A549 treated with dexamethasone at 1 μM for 4 hours (cell line): Measurements from ENCODE around the gene SIGLEC7. TPM values are rescaled to one million over a fixed set of nuclear protein-coding genes. Genes with fewer than 3 reads are reported as not detected.

Experiments used
- total RNA-seq: library from RNA; stranded (reverse); fragments of 200-300 nt; extraction: Qiagen RNA extraction; gene quantifications from 5 replicates; pipeline ENCODE4 v1.2.3, GENCODE V29; 2022

SIGLEC7 gene
- total RNA-seq, result not detected in 5 replicates

DNA sequence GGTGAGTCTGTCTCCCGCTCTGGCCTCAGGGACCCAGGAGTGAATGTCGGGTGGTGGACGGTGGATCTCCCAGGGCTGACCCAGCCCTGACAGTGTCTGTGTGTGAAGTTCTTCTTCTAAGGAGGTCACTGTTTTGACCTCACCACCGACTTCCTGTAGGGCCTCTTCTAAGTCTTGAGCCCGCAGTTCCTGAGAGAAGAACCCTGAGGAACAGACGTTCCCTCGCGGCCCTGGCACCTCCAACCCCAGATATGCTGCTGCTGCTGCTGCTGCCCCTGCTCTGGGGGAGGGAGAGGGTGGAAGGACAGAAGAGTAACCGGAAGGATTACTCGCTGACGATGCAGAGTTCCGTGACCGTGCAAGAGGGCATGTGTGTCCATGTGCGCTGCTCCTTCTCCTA, at the start of gene SIGLEC7:
TSS of gene SIGLEC7 (plus strand) at position 183 of the 400 bp plus-strand sequence. CDS start at position 252, 69 bp downstream.

DNA sequence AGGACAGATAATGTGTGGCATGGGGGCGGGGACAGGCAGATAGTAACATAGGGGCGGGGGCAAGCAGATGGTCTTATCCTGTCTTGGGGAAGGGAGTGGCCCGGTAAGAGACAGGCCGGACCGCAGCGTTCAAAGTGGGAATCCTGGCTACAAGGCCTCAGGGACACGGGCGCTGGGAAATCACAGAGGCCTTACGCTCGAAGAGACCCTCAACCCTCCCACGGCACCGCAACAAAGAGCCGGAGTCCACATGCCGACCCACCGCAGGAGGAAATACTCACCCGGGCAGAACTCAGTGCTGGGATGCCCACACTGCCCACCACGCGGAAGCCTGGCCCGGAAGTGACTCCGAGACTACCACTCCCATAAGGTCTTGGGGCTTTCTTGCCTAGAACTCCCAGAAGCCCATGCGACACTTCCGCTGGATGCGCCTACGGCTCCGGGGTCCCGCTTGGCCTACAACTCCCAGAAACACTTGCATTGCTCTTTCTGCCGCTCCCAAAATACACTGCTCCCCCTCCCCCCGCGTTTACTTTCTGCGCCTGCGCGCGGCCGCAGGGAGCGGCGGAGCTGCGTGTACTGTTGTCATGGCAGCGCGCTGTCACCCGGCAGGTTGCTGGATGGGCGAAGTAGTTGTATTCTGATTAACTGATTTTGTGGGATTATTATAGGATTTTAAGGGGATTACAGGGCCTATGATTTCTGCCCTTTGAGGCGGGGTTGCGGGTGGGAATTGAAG, 33.9 kb upstream of the SIGLEC7 start, which contains the start of gene CTU1:
TSS of gene CTU1 (minus strand) at position 344 of the 739 bp plus-strand sequence. CDS start 3,840 bp downstream, outside the sequence.

DNA sequence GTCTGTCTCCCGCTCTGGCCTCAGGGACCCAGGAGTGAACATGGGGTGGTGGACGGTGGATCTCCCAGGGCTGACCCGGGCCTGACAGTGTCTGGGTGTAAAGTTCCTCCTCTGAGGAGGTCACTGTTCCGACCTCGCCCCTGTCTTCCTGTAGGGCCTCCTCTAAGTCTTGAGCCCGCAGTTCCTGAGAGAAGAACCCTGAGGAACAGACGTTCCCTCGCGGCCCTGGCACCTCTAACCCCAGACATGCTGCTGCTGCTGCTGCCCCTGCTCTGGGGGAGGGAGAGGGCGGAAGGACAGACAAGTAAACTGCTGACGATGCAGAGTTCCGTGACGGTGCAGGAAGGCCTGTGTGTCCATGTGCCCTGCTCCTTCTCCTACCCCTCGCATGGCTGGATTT, 17.4 kb upstream of the SIGLEC7 start, which contains the start of gene SIGLEC9:
TSS of gene SIGLEC9 (plus strand) at position 178 of the 400 bp plus-strand sequence. CDS start at position 247, 69 bp downstream.

Other genes starting within 250 kb of the SIGLEC7 start
- gene KLK4, start 230.9 kb upstream of the SIGLEC7 start, total RNA-seq, result 0.11 to 0.13 TPM in 2 of 5 replicates, not detected in the others
- 0.15 TPM in 1 of 5 replicates, not detected in the others for gene KLK5, start 189.3 kb upstream of the SIGLEC7 start, total RNA-seq
- 0.15 to 0.56 TPM (median 0.21 TPM) in 5 replicates for gene KLK6, start 172.7 kb upstream of the SIGLEC7 start, total RNA-seq
- not detected in 5 replicates for gene KLK7, start 158.4 kb upstream of the SIGLEC7 start, total RNA-seq
- not detected in 5 replicates for gene KLK8, start 140.7 kb upstream of the SIGLEC7 start, total RNA-seq
- 0.21 to 0.53 TPM (median 0.31 TPM) in 5 replicates for gene KLK10, start 122.6 kb upstream of the SIGLEC7 start, total RNA-seq
- 0.12 TPM in 1 of 5 replicates, not detected in the others for gene KLK11, start 115.7 kb upstream of the SIGLEC7 start, total RNA-seq
- gene KLK12, start 107.3 kb upstream of the SIGLEC7 start, total RNA-seq, result not detected in 5 replicates
- gene KLK13, start 77.2 kb upstream of the SIGLEC7 start, total RNA-seq, result 0.09 to 0.14 TPM (median 0.12 TPM) in 3 of 5 replicates, not detected in the others
- 0.26 to 0.54 TPM (median 0.39 TPM) in 4 of 5 replicates, not detected in the other for gene KLK14, start 59.4 kb upstream of the SIGLEC7 start, total RNA-seq
- 5.2 to 11.6 TPM (median 9.9 TPM) in 5 replicates for gene CTU1, start 33.9 kb upstream of the SIGLEC7 start, total RNA-seq
- 0.05 to 0.07 TPM (median 0.05 TPM) in 4 of 5 replicates, not detected in the other for gene SIGLEC9, start 17.4 kb upstream of the SIGLEC7 start, total RNA-seq
- 0.06 to 0.08 TPM (median 0.07 TPM) in 3 of 5 replicates, not detected in the others for gene CD33, start 82.8 kb downstream of the SIGLEC7 start, total RNA-seq
- 0.08 TPM in 1 of 5 replicates, not detected in the others for gene SIGLECL1, start 108.8 kb downstream of the SIGLEC7 start, total RNA-seq
- 0.06 to 0.13 TPM (median 0.07 TPM) in 4 of 5 replicates, not detected in the other for gene IGLON5, start 169.3 kb downstream of the SIGLEC7 start, total RNA-seq
- gene VSIG10L, start 199.8 kb downstream of the SIGLEC7 start, total RNA-seq, result 8.5 to 16.3 TPM (median 15.6 TPM) in 5 replicates
- 223 to 280 TPM (median 242 TPM) in 5 replicates for gene ETFB, start 224.1 kb downstream of the SIGLEC7 start, total RNA-seq
- gene CLDND2, start 226.7 kb downstream of the SIGLEC7 start, total RNA-seq, result 8.9 to 13.0 TPM (median 12.9 TPM) in 5 replicates
- gene NKG7, start 230.4 kb downstream of the SIGLEC7 start, total RNA-seq, result not detected in 5 replicates
- gene LIM2, start 245.7 kb downstream of the SIGLEC7 start, total RNA-seq, result not detected in 5 replicates
- not detected in 5 replicates for gene C19orf84, start 248.3 kb downstream of the SIGLEC7 start, total RNA-seq